Eye (tissue), 1 donor: ENCODE results near the gene SP100.
A peak's percentile ranks its signal among the peaks of the same experiment; 100 is the strongest.
"Not testable (repeated sequence)": the region's sequence is repeated elsewhere in the genome, so short reads cannot be mapped to it uniquely, and the experiment has no call there.

ENCODE experiments used
- DNase-seq: peaks from one replicate; pipeline ENCODE4 v3.0.0-alpha.2; 2015

The SP100 gene

DNA sequence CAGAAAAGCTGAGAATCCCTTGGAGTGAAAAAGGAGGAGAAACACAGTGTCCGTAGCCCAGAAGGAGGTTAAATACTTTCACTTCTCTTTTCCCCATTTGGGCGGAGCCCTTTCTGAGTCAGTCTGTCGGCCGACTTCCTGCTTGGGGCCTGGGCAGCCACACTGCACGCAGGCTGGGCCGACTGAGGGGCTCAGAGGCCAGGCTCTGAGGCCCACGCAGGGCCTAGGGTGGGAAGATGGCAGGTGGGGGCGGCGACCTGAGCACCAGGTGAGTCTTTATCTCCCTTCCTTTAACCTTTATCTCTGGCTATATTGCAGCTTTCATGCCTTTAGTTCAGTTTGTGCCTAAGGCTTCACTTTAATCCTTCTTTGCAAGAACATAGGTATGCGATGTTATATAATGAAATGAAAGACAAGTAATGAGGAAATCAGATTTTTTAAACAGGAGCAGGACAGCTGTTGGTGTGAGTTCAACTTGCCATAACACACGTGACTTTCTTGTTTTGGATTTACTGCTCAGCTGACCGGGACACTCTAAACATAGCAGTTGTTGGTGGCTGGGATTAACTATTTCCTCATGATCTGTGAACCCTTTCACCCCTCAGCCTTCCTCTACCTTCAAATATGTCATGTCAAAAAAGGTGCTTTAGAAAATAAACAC lies at the start of gene SP100:
Gene SP100, plus strand, starts transcription at position 141 of the 661 bp plus-strand sequence. Its CDS starts 96 bp downstream, at position 237.
- peak; percentile 28 for DNase-seq

DNA sequence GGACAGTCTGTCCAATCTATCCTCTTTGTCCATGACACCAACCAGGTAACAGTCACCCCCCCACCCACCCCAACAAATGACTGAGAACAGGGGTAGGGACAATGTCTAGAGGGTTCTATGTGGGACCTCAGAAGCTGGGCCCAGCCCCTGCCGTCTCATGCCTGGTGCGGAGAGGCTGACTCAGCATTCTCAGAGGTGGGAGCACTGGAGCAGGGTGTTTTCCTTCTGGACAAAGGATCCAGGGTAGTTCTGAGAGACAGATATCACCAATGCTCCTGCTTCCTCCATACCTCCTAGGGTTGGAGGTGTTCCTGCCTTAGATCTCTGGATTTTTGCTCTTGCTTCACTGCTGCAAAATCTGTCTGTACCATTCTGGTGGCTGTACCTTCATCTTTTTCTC lies 33.9 kb upstream of the SP100 start:
- no peak for DNase-seq

GRCh38 chr2:230383453-230383852 lies 32.5 kb upstream of the SP100 start:
- no peak for DNase-seq

GRCh38 chr2:230384986-230385385 lies 31.0 kb upstream of the SP100 start:
- DNase-seq: no peak

DNA sequence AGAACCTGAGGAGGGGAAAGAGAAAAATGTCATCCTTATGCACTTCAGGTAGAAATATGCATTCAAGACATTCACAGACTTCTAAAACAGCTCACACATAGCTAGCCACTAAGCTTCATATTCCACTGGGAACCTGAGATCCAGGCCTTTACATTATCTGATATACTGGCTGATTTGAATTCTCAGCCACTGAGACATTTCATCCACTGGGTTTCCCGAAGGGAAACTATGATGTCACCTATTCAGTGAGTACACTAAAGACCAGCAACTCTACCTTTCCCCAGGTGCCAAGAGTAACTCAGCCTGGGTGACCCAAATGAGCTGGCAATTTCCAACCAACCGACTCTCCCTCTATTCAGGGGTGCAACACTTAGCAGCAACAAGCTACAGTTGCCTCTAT lies 21.7 kb upstream of the SP100 start:
- DNase-seq: no peak

- not testable (repeated sequence) for DNase-seq
Observed at GRCh38 chr2:230398698-230399097, 17.3 kb upstream of the SP100 start.

GRCh38 chr2:230400041-230400440 lies 16.0 kb upstream of the SP100 start:
- DNase-seq: no peak

- no peak for DNase-seq
Observed at GRCh38 chr2:230400454-230400853, 15.5 kb upstream of the SP100 start.

DNA sequence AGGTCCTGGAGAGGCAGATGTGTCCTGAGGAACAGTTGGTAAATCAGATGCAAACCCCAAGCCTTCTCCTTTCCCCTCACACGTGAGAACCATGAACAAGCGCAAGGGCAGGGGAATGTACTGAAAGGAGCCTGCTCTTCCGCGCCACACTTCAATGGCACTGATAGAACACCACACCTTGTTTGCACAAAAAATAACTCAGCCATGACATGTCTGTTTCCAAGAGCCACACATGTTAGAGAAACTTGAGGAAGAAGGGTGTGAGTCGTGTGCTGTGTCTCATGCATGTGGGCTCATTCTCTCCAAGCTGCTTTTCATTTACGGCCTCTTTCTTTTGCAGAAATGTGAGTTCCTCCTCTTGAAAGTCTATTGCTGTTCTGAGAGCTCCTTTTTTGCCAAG lies 15.0 kb upstream of the SP100 start:
- not testable (repeated sequence) for DNase-seq

- DNase-seq: no peak
Observed at GRCh38 chr2:230403746-230404145, 12.3 kb upstream of the SP100 start.

- no peak for DNase-seq
Observed at GRCh38 chr2:230405824-230406223, 10.2 kb upstream of the SP100 start.

DNA sequence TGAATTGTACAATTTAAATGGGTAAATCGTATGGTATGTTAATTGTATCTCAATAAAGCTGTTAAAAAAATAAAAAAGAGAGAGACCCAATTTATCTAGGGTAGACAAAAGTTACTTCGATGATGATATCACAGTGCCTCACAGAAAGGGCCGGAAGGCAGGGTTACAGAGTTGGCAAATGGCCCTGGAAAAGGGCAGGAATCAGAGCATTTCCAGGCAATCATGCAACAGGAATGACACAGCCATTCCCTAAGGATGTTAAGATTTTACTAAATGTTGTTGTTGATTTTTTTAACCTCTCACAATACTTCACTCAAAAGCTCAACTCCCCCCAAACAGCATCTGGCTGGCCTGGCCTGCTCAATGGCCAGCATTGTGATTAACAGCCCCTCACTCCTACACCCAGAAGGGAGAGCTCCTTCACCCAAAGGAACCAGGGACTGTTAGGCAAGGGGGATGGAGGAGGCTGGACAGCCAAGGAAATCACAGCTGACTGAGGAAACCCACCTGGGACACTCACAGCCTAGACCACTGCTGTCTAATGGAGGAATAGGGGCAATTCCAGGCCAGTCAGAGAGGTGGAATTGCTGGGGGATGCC lies 7.7 kb upstream of the SP100 start:
- no peak for DNase-seq

DNA sequence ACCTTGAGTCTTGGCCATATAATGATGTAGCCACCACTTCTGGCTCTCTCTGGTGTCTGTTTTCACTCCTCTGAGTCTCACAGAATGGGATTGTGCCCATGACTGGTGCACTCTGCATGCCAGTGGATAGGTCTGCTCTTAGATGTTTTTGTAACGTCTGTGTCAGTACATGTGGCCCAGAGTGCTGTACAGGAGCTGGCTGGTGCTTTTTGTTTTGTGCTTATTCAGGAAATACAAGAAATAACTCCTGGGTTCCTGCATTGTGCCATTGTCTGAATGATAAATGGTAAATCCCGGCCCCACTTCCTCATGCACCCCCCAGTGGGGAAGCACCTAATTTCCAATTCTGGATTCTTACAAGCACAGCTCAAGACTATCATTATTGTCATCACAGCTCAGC lies 6.7 kb upstream of the SP100 start:
- DNase-seq: not testable (repeated sequence)

GRCh38 chr2:230410263-230410662 lies 5.7 kb upstream of the SP100 start:
- DNase-seq: no peak

DNA sequence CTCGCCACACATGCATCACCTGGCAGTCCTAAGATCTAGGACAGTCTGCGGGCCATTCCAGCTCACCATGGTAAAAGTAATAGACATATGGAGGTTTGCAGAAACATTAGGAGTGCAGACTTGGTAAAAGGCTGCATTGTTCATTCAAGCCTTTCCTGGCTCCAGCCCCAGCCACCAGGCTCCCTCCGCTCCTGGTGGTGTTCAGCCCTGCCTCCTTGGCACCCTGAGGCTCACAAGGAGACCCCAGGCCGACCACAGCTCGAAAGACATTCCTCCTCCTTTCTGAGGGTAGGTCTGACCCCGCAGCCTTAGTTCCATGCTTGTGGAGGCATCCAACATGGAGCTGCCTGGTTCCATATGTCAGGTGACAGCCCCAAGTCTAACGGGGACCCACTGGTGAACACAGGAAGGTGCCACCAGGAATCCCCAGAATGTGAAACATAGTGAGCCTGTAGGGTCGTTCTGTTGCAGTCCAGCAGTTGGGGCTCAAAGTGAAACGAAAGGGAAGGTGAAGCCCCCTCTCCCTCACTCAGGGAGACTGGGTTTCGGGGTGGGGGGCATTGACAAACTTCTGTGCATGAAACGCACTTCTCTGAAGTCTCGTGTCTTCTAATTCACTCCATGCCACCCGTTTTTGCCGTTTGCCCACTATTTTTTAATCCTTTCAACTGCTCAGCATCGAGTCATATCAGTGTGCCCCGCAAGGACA lies 5.0 kb upstream of the SP100 start:
- DNase-seq: no peak

- DNase-seq: peak; percentile 86
Observed at GRCh38 chr2:230411570-230412370, 4.2 kb upstream of the SP100 start.

DNA sequence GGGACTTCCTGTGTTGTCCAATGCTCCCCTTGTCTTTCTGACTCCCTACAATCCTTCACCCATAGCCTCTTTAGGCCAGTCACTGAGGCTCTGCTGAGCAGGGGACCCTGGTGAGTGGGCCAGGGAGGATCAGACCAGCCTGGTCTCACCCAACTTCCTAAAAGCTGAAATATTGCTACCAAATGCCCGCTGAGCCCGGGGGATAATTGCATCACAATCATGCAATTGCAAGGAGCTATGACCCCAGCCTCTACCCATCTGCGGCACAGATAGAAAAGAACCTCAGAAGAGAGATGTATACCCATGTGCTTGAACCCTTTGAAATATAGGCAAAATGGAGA lies 3.7 kb upstream of the SP100 start:
- DNase-seq: no peak

DNA sequence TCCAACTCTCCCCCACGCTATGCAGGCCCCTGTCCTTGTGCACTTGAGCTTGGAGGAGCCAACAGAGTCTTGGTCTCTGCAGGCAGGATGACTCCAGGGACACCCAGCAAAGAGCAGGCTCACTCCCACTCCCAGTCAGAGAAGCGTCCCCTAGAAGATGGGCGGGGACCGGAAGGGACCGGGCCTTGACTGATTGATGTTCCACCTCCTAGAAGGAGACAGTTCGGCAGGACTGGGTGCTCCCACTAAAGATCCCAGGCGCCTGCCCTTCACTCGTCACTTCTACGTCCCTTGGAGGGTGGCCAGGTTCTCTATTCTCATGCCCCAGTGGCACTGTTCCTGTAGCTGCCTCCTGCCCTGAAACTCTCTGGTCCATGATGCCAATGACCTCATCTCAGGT lies 3.2 kb upstream of the SP100 start:
- no peak for DNase-seq

DNA sequence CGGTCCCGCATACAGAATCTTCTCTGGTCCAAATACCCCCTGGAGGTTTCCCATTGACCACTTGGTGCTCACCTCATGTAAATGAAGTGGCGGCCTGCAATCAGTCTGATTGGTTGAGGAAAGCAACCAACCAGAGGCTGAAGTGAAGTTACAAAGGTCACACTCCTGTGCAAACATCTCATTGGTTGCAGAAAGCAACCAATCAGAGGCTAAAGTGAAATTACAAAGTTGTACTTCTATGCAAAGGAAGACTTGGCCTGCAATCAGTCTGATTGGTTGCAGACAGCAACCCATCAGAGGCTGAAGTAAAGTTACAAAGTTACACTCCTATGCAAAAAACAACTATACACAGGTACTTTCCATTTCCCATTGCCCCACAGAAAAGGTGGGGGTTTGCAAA lies 2.5 kb upstream of the SP100 start:
- no peak for DNase-seq

DNA sequence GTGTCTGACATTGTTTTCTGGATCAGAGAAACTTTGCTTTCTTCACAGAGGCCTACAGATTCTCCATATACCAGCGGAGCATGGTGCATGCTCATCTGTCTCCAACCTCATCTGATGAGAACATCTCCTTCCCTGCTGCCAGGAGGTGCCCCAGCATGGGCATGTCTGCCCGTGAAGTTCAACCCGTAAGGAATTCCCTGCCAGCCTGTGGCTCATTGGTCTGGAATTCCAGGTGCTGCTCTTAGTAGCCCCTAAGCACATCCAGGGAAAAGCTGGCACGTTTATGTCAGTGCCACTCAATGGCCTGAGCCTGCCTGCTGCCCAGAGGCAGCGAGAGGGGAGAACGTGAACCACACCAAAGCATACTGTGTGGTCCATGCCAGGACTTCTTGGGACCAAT lies 1.7 kb upstream of the SP100 start:
- no peak for DNase-seq

- no peak for DNase-seq
Observed at GRCh38 chr2:230417436-230417835, 1.4 kb downstream of the SP100 start.

DNA sequence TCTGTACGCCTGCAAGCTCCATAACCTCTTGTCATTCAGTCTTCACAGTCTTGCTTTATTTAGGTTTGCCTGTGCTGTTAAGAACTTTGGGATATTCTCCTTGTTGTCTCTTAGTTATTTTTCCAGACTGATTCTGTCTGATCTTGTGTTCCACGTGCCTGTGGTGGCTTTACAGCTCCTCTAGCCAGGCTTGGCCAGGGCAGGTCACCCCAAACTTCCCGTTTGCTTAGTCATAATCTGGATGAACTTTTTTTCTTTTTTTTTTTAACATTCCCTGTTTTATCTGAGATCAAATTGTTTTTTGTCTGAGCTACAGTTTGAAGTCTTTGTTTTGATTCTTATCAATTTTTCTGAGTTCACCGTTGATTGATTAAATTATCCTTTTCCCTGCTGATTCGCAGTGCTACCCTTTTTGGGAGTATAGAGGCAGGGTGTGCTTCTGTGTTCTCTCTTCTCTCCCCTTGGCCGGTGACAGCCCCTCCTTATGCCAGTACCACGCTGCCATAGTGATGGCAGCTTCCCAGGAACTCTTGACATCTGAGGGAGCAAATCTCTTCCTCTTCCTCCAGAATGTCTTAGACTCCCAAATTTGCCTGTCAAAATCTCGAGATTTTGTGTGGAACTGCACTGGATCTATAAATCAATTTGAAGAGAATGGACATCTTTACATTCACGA lies 2.5 kb downstream of the SP100 start:
- no peak for DNase-seq

GRCh38 chr2:230419181-230419580 lies 3.2 kb downstream of the SP100 start:
- no peak for DNase-seq
